ENCODE results near the gene GRID1. TPM values are rescaled to one million over a fixed set of nuclear protein-coding genes. Genes with fewer than 3 reads are reported as not detected.

GRID1 gene
- total and polyA plus RNA-seq, 10 of the 15 experiments (the other 5 are each of a cell fraction or from before 2014, with no cell fraction given): 0.04 to 0.62 (median 0.08) TPM; not detected in 5

GRCh38 chr10:85666987-85667386 lies 699.6 kb downstream of the GRID1 start:
- ATAC-seq: no peak
- TF ChIP-seq POLR2A (IDR thresholded peaks at IDR 0.05; ENCODE audit: low read depth, low read length) (no peak), NKRF (conservative IDR thresholded peaks at IDR 0.05) (no peak)
- intact Hi-C loops (cut with micrococcal nuclease; ENCODE audit: unreplicated experiment): no loop called here
- ChIA-PET CTCF (no interaction called here), RAD21 (ENCODE audit: unreplicated experiment) (no interaction called here), POLR2A (no interaction called here), SMC1A (ENCODE audit: uncharacterized antibody, unreplicated experiment) (no interaction called here)
- in situ Hi-C loops (cut with MboI): no loop called here
- H3K4me1 ChIP-seq (ENCODE audit: control insufficient read depth, insufficient read depth, low read length): no peaks in the 10 kb centered on the region
- no peak overlapping the region for H2AFZ ChIP-seq (ENCODE audit: control insufficient read depth, low read depth, low read length)
- H3K9ac ChIP-seq (ENCODE audit: control insufficient read depth, insufficient read depth, low read length): no peak overlapping the region
- no peaks in the 10 kb centered on the region for H3K9me3 ChIP-seq (replicated peaks; ENCODE audit: control insufficient read depth, insufficient read depth, low read length)
- no peaks in the 10 kb centered on the region for H3K27me3 ChIP-seq (replicated peaks in 1 of 2; ENCODE audit: control insufficient read depth in 2 of 2, insufficient read depth in 2 of 2, low read length in 1 of 2)
- DNase-seq (ENCODE audit: low read depth, low spot score): no peak
- FAIRE-seq: no peak
- H4K20me1 ChIP-seq (ENCODE audit: control insufficient read depth, insufficient read depth): no peaks in the 10 kb centered on the region
- no peak overlapping the region for H3K4me2 ChIP-seq (ENCODE audit: control insufficient read depth, insufficient read depth)
- no peaks in the 10 kb centered on the region for H3K79me2 ChIP-seq (ENCODE audit: control insufficient read depth, insufficient read depth, low read length)
- no peak overlapping the region for H3K27ac ChIP-seq (ENCODE audit: control insufficient read depth, insufficient read depth)
- no peaks in the 10 kb centered on the region for H3K36me3 ChIP-seq (ENCODE audit: control insufficient read depth in 2 of 2, insufficient read depth in 2 of 2, low read length in 1 of 2)
- 30% methylated on average over 6 of the region's 6 CpGs for WGBS (ENCODE audit: insufficient coverage, insufficient replicate concordance, low lambda C conversion rate, missing lambda C conversion rate)
- no peak overlapping the region for H3K4me3 ChIP-seq
- no TSS peak for BruUV-seq (replicated peaks)

- H3K9ac ChIP-seq (ENCODE audit: control insufficient read depth, insufficient read depth, low read length): no peak overlapping the region
- CTCF ChIA-PET: no interaction called here
Observed at GRCh38 chr10:85666102-85666501, 700.5 kb downstream of the GRID1 start.

More at GRCh38 chr10:85666102-85666501, 700.5 kb downstream of the GRID1 start:
- no peak overlapping the region for H3K4me3 ChIP-seq
- FAIRE-seq (no peak), DNase-seq (ENCODE audit: low read depth, low spot score) (no peak), ATAC-seq (peak; percentile 27; the same call in 1 of the 3 replicates)
- TF ChIP-seq EED (IDR thresholded peaks at IDR 0.05; ENCODE audit: low read depth) (no peak), ZNF592 (IDR thresholded peaks at IDR 0.05) (no peak), ATF2 (IDR thresholded peaks at IDR 0.05; ENCODE audit: low read length) (no peak), SMAD5 (IDR thresholded peaks at IDR 0.05; ENCODE audit: low read depth) (no peak)
- H3K36me3 ChIP-seq (ENCODE audit: control insufficient read depth in 2 of 2, insufficient read depth in 2 of 2, low read length in 1 of 2): no peaks in the 10 kb centered on the region
- ChIA-PET SMC1A (ENCODE audit: uncharacterized antibody, unreplicated experiment) (interaction anchor here (1.0 kb wide), 1 partner anchor 9 kb away, joined by 3 read pairs; no protein-coding TSS in a partner anchor), POLR2A (no interaction called here), RAD21 (ENCODE audit: unreplicated experiment) (no interaction called here)
- no peaks in the 10 kb centered on the region for H4K20me1 ChIP-seq (ENCODE audit: control insufficient read depth, insufficient read depth)
- no TSS peak for BruUV-seq (replicated peaks)
- intact Hi-C loops (cut with micrococcal nuclease; ENCODE audit: unreplicated experiment) (no loop called here), in situ Hi-C loops (cut with MboI) (no loop called here)
- 42% methylated on average over 2 of the region's 2 CpGs for WGBS (ENCODE audit: insufficient coverage, insufficient replicate concordance, low lambda C conversion rate, missing lambda C conversion rate)
- no peak overlapping the region for H2AFZ ChIP-seq (ENCODE audit: control insufficient read depth, low read depth, low read length)
- no peaks in the 10 kb centered on the region for H3K79me2 ChIP-seq (ENCODE audit: control insufficient read depth, insufficient read depth, low read length)
- 0 out of 4 replicates have a peak, but pooled peaks cover 0 to 2% of the 10 kb centered on the region in 2 experiments for H3K27me3 ChIP-seq (replicated peaks in 1 of 2; ENCODE audit: control insufficient read depth in 2 of 2, insufficient read depth in 2 of 2, low read length in 1 of 2)
- H3K4me1 ChIP-seq (ENCODE audit: control insufficient read depth, insufficient read depth, low read length): no peaks in the 10 kb centered on the region
- H3K27ac ChIP-seq (ENCODE audit: control insufficient read depth, insufficient read depth): no peak overlapping the region
- H3K4me2 ChIP-seq (ENCODE audit: control insufficient read depth, insufficient read depth): no peak overlapping the region
- H3K9me3 ChIP-seq (replicated peaks; ENCODE audit: control insufficient read depth, insufficient read depth, low read length): no peaks in the 10 kb centered on the region
